Astrocyte of the spinal cord (primary cell): Measurements from ENCODE around the gene ENO2.

Experiments
- DNase-seq: peaks from one replicate; pipeline ENCODE4 v3.0.0; 2011; ENCODE audit warnings: low read depth, low spot score
- H3K4me3 ChIP-seq: 2 replicates; pipeline ENCODE4 v1.5.1; 2011; ENCODE audit warnings: low read depth, mild to moderate bottlenecking, low read length, moderate library complexity
- in situ Hi-C: cut with HindIII; loops from 2 replicates; pipeline ENCODE4 v1.10.0; 2017; ENCODE audit warnings: low sequenced_read_pairs
- TF ChIP-seq, protein P1 (sequence below): IDR thresholded peaks from 2 replicates; pipeline ENCODE4 v1.5.1; 2012; ENCODE audit warnings: low read depth, mild to moderate bottlenecking, low read length, inconsistent platforms

Gene ENO2

DNA sequence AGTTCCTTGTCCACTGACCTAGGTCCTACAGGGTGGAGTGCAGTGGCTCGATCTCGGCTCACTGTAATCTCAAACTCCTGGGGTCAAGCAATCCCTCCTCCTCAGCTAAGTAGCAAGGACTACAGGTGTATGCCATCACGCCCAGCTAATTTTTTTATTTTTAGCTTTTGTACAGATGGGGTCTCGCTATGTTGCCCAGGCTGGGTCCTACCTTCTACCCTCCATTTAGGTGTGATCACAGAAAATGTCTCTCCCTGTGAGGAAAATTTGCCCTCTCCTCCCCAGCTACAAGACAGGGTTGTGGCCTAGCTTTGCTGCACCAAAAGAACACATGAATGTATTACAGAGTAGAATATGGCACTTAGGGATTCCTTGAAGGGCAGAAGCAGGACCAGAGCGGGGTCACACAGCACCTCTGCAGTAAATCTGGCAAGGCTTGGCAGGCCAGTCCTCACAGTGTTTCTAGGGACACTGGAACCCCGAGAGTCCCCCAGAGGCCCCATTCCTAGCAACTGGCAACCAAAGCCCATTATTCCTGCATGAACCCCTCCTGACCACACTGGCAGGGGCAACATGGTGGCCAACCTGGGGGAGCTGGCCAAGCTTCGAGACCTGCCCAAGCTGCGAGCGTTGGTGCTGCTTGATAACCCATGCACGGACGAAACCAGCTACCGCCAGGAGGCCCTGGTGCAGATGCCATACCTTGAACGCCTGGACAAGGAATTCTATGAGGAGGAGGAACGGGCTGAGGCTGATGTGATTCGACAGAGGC, 2.0 kb upstream of the ENO2 start:
- DNase-seq: no peak

DNA sequence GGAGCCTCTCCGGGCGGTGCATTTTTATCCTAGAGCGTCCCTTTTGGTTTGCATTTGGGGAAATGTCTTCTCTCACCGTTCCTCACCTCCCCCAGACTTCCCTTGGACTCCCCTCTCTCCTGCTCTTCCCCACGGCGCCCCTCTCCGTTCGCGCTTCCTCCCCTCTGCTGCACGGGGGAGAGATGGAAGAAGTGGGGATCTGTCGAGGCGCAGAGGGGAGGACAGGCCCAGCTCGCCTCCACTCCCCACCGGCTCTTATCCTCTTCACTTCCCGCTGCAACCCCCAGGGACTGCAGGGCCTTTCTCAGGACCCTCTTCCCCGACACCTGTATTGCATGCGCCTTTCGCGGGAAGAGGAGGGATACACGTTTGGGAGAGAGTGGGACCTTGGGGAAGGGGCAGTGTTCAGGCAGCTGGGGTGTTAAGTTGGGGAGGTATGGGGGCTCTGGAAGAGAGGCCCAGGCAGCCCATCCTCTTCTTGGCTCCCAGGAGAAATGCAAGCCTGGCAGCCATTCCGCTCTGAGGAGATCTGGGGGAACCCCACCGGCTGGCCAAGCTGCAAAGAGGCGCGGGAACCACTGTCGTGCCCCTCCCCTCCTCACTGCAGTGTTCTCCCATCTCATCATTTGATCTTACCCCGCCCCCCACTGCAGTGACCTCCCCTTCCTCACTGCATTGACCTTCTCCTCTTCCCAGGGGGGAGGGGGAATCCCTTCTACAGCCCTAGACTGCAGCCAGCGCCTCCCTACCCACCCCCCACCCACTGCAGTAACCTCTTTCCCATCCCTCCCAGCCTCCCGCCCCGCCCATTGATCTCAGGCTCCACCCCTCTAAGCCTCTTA, 788 bp downstream of the ENO2 start:
- in situ Hi-C loops: no loop called here
- TF ChIP-seq, protein P1, sequence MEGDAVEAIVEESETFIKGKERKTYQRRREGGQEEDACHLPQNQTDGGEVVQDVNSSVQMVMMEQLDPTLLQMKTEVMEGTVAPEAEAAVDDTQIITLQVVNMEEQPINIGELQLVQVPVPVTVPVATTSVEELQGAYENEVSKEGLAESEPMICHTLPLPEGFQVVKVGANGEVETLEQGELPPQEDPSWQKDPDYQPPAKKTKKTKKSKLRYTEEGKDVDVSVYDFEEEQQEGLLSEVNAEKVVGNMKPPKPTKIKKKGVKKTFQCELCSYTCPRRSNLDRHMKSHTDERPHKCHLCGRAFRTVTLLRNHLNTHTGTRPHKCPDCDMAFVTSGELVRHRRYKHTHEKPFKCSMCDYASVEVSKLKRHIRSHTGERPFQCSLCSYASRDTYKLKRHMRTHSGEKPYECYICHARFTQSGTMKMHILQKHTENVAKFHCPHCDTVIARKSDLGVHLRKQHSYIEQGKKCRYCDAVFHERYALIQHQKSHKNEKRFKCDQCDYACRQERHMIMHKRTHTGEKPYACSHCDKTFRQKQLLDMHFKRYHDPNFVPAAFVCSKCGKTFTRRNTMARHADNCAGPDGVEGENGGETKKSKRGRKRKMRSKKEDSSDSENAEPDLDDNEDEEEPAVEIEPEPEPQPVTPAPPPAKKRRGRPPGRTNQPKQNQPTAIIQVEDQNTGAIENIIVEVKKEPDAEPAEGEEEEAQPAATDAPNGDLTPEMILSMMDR: no peak
- H3K4me3 ChIP-seq: peak overlapping the region; percentile 60
- DNase-seq: no peak

More for the DNA sequence above, 2.0 kb upstream of the ENO2 start:
- no peak overlapping the region for H3K4me3 ChIP-seq
- in situ Hi-C loops: no loop called here
- TF ChIP-seq, protein P1: no peak

GRCh38 chr12:6915789-6916285, 1.5 kb downstream of the ENO2 start:
- TF ChIP-seq, protein P1: no peak
- in situ Hi-C loops: no loop called here
- no peak for DNase-seq
- peak overlapping the region; percentile 60 for H3K4me3 ChIP-seq

DNA sequence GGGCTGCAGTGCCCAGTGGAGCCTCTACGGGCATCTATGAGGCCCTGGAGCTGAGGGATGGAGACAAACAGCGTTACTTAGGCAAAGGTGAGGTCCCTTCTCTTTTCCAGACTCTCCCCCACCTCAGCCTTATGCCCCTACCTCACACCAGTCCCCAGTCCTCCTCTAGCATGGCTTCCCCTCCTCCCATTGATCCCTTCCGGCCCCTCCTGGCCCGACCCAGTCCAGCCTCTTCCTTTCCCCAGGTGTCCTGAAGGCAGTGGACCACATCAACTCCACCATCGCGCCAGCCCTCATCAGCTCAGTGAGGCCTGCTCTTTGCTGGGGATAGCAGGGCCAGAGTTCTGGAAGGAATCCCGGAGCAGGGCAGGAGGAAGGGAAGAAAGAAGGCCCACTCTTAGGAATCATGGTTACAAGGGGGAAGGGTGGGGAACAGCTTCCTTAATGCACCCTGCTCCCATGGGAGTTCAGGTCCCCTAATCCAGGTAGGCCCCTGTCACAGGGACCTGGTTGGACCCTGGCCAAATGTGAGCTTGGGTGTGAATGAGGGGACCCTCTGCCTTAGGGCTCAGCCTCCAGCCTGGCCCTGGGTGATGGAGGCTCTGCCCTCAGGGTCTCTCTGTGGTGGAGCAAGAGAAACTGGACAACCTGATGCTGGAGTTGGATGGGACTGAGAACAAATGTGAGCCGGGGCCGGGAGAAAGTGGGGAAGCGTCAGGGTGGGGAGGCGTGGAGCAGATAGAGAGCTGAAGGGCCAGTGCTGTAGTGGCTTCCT, 2.2 kb downstream of the ENO2 start:
- TF ChIP-seq, protein P1: no peak
- in situ Hi-C loops: no loop called here

GRCh38 chr12:6917491-6918231, 3.3 kb downstream of the ENO2 start:
- in situ Hi-C loops: no loop called here
- no peak overlapping the region for H3K4me3 ChIP-seq
- peak; percentile 70 for DNase-seq
- TF ChIP-seq, protein P1: no peak

More for the DNA sequence above, 2.2 kb downstream of the ENO2 start:
- no peak for DNase-seq
- H3K4me3 ChIP-seq: no peak overlapping the region
